Measurements from ENCODE around the gene PXDC1. TPM values are rescaled to one million over a fixed set of nuclear protein-coding genes. Genes with fewer than 3 reads are reported as not detected.

PXDC1 gene
- total RNA-seq, 1 experiment from 2014 or later: 36.2 TPM

DNA sequence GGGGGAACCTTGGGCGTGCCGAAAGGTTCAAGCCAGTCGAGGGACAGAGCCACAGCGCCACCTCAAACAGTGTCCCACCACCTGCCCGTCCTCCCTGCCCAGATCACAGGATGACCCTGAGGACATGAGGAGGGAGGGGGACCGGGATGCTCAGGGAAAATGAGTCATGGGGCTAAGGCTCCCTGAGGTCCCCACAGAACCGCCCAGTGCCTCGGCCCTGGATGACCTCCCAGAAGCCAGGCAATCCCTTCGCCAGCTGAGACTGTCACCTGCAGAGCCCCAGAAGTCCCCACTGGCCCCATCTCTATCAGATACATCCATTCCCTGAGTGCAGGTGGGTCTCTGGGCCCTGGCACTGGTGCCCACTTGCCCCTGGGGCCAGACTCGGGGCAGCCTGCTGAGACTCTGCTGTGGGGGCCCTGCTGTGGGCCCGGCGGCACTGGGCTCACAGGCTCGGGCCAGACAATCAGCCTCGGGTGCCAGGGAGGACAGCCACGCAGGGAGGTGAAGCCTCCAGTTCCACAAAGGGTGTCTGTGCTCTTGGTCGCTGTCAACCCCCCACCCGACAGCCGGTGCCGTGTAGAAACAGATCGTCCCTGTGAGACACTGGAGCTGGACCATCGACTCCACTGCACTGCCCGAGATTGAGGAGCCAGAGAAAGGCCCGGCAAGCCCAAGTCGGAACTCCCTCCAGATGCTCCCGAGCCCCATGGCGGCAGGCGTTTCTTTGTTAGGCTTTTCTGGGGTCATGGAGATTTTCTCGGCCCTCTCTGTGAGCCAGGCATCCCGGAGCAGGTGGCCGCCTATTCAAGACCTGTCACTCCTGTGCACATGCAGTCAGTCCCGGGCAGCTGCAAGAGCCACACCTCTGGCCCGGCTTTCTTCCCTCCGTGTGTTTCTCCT lies 26.1 kb downstream of the PXDC1 start:
- ATAC-seq: no peak
- ChIA-PET CTCF (interaction anchor here (0.6 kb wide), 1 partner anchor 439 kb away, joined by 4 read pairs; no protein-coding TSS in a partner anchor), POLR2A (no interaction called here)
- no peak for TF ChIP-seq CTCF (IDR thresholded peaks at IDR 0.05)
- TF ChIP-seq SIN3A (IDR thresholded peaks at IDR 0.05; ENCODE audit: borderline replicate concordance, insufficient read depth, low read depth, low read length): no peak
- TF ChIP-seq TCF7L2 (IDR thresholded peaks at IDR 0.05; ENCODE audit: low read depth, low read length): no peak
- TF ChIP-seq, protein P1, sequence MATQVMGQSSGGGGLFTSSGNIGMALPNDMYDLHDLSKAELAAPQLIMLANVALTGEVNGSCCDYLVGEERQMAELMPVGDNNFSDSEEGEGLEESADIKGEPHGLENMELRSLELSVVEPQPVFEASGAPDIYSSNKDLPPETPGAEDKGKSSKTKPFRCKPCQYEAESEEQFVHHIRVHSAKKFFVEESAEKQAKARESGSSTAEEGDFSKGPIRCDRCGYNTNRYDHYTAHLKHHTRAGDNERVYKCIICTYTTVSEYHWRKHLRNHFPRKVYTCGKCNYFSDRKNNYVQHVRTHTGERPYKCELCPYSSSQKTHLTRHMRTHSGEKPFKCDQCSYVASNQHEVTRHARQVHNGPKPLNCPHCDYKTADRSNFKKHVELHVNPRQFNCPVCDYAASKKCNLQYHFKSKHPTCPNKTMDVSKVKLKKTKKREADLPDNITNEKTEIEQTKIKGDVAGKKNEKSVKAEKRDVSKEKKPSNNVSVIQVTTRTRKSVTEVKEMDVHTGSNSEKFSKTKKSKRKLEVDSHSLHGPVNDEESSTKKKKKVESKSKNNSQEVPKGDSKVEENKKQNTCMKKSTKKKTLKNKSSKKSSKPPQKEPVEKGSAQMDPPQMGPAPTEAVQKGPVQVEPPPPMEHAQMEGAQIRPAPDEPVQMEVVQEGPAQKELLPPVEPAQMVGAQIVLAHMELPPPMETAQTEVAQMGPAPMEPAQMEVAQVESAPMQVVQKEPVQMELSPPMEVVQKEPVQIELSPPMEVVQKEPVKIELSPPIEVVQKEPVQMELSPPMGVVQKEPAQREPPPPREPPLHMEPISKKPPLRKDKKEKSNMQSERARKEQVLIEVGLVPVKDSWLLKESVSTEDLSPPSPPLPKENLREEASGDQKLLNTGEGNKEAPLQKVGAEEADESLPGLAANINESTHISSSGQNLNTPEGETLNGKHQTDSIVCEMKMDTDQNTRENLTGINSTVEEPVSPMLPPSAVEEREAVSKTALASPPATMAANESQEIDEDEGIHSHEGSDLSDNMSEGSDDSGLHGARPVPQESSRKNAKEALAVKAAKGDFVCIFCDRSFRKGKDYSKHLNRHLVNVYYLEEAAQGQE (IDR thresholded peaks at IDR 0.05; ENCODE audit: insufficient read depth in 1 of 2, low read depth in 2 of 2, low read length in 1 of 2): no peak
- no peak overlapping the region for H3K27ac ChIP-seq (ENCODE audit: low read length)
- intact Hi-C loops (cut with micrococcal nuclease; ENCODE audit: unreplicated experiment): no loop called here
- no peaks in the 10 kb centered on the region for H3K27me3 ChIP-seq (ENCODE audit: control insufficient read depth, insufficient read depth, low read length)
- no peaks in the 10 kb centered on the region for H3K4me1 ChIP-seq (ENCODE audit: control insufficient read depth, insufficient read depth, low read length)
- no peaks in the 10 kb centered on the region for H3K9me3 ChIP-seq (ENCODE audit: control insufficient read depth, insufficient read depth, low read depth, low read length)
- in situ Hi-C loops (cut with HindIII; ENCODE audit: low pct_unique_long_range_greater_than_20kb, low sequenced_read_pairs): no loop called here
- BruUV-seq (replicated peaks): no TSS peak
- no peak overlapping the region for H3K4me3 ChIP-seq (ENCODE audit: low read depth in 2 of 2, low read length in 2 of 2)
- no peak for DNase-seq (ENCODE audit: low read depth, low spot score)
- 0 out of 2 replicates have a peak, but pooled peaks cover 2% of the 10 kb centered on the region for H3K36me3 ChIP-seq (ENCODE audit: control insufficient read depth, insufficient read depth, low read length)

GRCh38 chr6:3724451-3725144 lies 26.9 kb downstream of the PXDC1 start:
- 0 out of 2 replicates have a peak, but pooled peaks cover 2% of the 10 kb centered on the region for H3K36me3 ChIP-seq (ENCODE audit: control insufficient read depth, insufficient read depth, low read length)
- ATAC-seq (peak; percentile 50; the same call in 1 of the 2 replicates), DNase-seq (ENCODE audit: low read depth, low spot score) (no peak)
- no peak overlapping the region for H3K27ac ChIP-seq (ENCODE audit: low read length)
- in situ Hi-C loops (cut with HindIII; ENCODE audit: low pct_unique_long_range_greater_than_20kb, low sequenced_read_pairs) (no loop called here), intact Hi-C loops (cut with micrococcal nuclease; ENCODE audit: unreplicated experiment) (no loop called here)
- TF ChIP-seq CTCF (IDR thresholded peaks at IDR 0.05) (no peak), SIN3A (IDR thresholded peaks at IDR 0.05; ENCODE audit: borderline replicate concordance, insufficient read depth, low read depth, low read length) (no peak), TCF7L2 (IDR thresholded peaks at IDR 0.05; ENCODE audit: low read depth, low read length) (no peak), POLR2AphosphoS5 (IDR thresholded peaks at IDR 0.05; ENCODE audit: low read depth, low read length) (no peak)
- TF ChIP-seq, protein P1 (IDR thresholded peaks at IDR 0.05; ENCODE audit: insufficient read depth in 1 of 2, low read depth in 2 of 2, low read length in 1 of 2): no peak
- H3K4me1 ChIP-seq (ENCODE audit: control insufficient read depth, insufficient read depth, low read length): no peaks in the 10 kb centered on the region
- POLR2A ChIA-PET: no interaction called here
- H3K9me3 ChIP-seq (ENCODE audit: control insufficient read depth, insufficient read depth, low read depth, low read length): no peaks in the 10 kb centered on the region
- H3K4me3 ChIP-seq (ENCODE audit: low read depth in 2 of 2, low read length in 2 of 2): no peak overlapping the region
- no peaks in the 10 kb centered on the region for H3K27me3 ChIP-seq (ENCODE audit: control insufficient read depth, insufficient read depth, low read length)
- no TSS peak for BruUV-seq (replicated peaks)
- CTCF ChIA-PET: interaction anchor here (0.6 kb wide), 1 partner anchor 438 kb away, joined by 4 read pairs; no protein-coding TSS in a partner anchor

All from Panc1 (cell line).